ENCODE measurements around the gene ASB16.

Gene ASB16

GRCh38 chr17:44210342-44211192, 40.1 kb downstream of the ASB16 start:
- FAIRE-seq, result no peak

GRCh38 chr17:44211281-44212265, 41.1 kb downstream of the ASB16 start:
- no peak for FAIRE-seq

- no peak for FAIRE-seq
These were observed 42.3 kb downstream of the ASB16 start for GRCh38 chr17:44212507-44213402.

GRCh38 chr17:44213403-44214229, 43.1 kb downstream of the ASB16 start:
- no peak for FAIRE-seq

GRCh38 chr17:44214230-44214494, 43.7 kb downstream of the ASB16 start:
- FAIRE-seq, result no peak

GRCh38 chr17:44214896-44215295, 44.4 kb downstream of the ASB16 start:
- no peak for FAIRE-seq

GRCh38 chr17:44216173-44216572, 45.7 kb downstream of the ASB16 start:
- no peak for FAIRE-seq

GRCh38 chr17:44216694-44217093, 46.2 kb downstream of the ASB16 start:
- no peak for FAIRE-seq

GRCh38 chr17:44217738-44218343, 47.3 kb downstream of the ASB16 start:
- FAIRE-seq, result no peak

- no peak for FAIRE-seq
These were observed 48.0 kb downstream of the ASB16 start for GRCh38 chr17:44218344-44219107.

GRCh38 chr17:44219108-44219615, 48.7 kb downstream of the ASB16 start:
- no peak for FAIRE-seq

- FAIRE-seq, result no peak
These were observed 49.2 kb downstream of the ASB16 start, which contains the start of gene UBTF for GRCh38 chr17:44219616-44220212. UBTF (minus strand) TSS chr17:44219675; CDS start chr17:44218229, 1,446 bp downstream.

- no peak for FAIRE-seq
These were observed 49.9 kb downstream of the ASB16 start for GRCh38 chr17:44220213-44221083.

GRCh38 chr17:44221084-44221861, 50.8 kb downstream of the ASB16 start:
- no peak for FAIRE-seq

- FAIRE-seq, result no peak
These were observed 51.3 kb downstream of the ASB16 start for GRCh38 chr17:44221862-44222111.

GRCh38 chr17:44222112-44222869, 51.8 kb downstream of the ASB16 start:
- no peak for FAIRE-seq

GRCh38 chr17:44223541-44224071, 53.1 kb downstream of the ASB16 start:
- FAIRE-seq, result no peak
